CD4-positive, alpha-beta T cell treated with Interferon alpha-2 for 1 hour (primary cell): ENCODE data around the gene IPO13.

ENCODE experiments used
- DNase-seq, 2 donors: peaks; one replicate each; pipeline ENCODE4 v3.0.0-alpha.2; 2020 to 2022

Gene IPO13

GRCh38 chr1:43952731-43953346 is 6.1 kb downstream of the IPO13 start:
- DNase-seq, result no peak

- DNase-seq, result no peak
These were observed 6.6 kb downstream of the IPO13 start for GRCh38 chr1:43953361-43953760.

GRCh38 chr1:43954036-43954435 is 7.3 kb downstream of the IPO13 start:
- DNase-seq, result no peak

GRCh38 chr1:43956234-43956633 is 9.5 kb downstream of the IPO13 start:
- DNase-seq, result no peak

GRCh38 chr1:43957407-43958040 is 10.8 kb downstream of the IPO13 start:
- DNase-seq, result no peak

- no peak for DNase-seq
These were observed 11.9 kb downstream of the IPO13 start for GRCh38 chr1:43958351-43959255.

GRCh38 chr1:43960798-43961197 is 14.0 kb downstream of the IPO13 start:
- no peak for DNase-seq

GRCh38 chr1:43961692-43962091 is 14.9 kb downstream of the IPO13 start:
- no peak for DNase-seq

GRCh38 chr1:43962324-43962723 is 15.6 kb downstream of the IPO13 start:
- DNase-seq, result no peak

GRCh38 chr1:43963006-43963405 is 16.3 kb downstream of the IPO13 start:
- no peak for DNase-seq

GRCh38 chr1:43963890-43964289 is 17.1 kb downstream of the IPO13 start:
- no peak for DNase-seq

- DNase-seq, result no peak
These were observed 18.6 kb downstream of the IPO13 start for GRCh38 chr1:43965316-43965715.

GRCh38 chr1:43968348-43968948 is 21.7 kb downstream of the IPO13 start:
- DNase-seq, result no peak

GRCh38 chr1:43969416-43969745 is 22.6 kb downstream of the IPO13 start:
- no peak for DNase-seq

GRCh38 chr1:43969746-43970466 is 23.2 kb downstream of the IPO13 start, which contains the start of gene DPH2:
DPH2 (plus strand) TSS chr1:43970010; CDS start chr1:43970176, 166 bp downstream.
- DNase-seq, result peak; percentile 96

- DNase-seq, result no peak
These were observed 23.8 kb downstream of the IPO13 start for GRCh38 chr1:43970502-43970901.

GRCh38 chr1:43970911-43971310 is 24.2 kb downstream of the IPO13 start:
- no peak for DNase-seq

- DNase-seq, result no peak
These were observed 24.7 kb downstream of the IPO13 start for GRCh38 chr1:43971336-43971980.

GRCh38 chr1:43973981-43974442 is 27.3 kb downstream of the IPO13 start:
- DNase-seq, result no peak

- peak; percentile 89 to 92 for DNase-seq
These were observed 27.9 kb downstream of the IPO13 start, which contains the start of gene ATP6V0B for GRCh38 chr1:43974443-43975248. ATP6V0B (plus strand) TSS chr1:43974960; CDS start chr1:43975041, 81 bp downstream.
